NCI-H510A (cell line): ENCODE data around the gene LMX1B.
"Not testable (repeated sequence)": the region's sequence is repeated elsewhere in the genome, so short reads cannot be mapped to it uniquely, and the experiment has no call there.

Experiments
- DNase-seq: peaks from one replicate; lab custom pipeline; 2025; lab: John Stamatoyannopoulos, UW

Gene LMX1B

GRCh38 chr9:126695701-126696400 lies 82.1 kb downstream of the LMX1B start:
- DNase-seq: no peak

DNA sequence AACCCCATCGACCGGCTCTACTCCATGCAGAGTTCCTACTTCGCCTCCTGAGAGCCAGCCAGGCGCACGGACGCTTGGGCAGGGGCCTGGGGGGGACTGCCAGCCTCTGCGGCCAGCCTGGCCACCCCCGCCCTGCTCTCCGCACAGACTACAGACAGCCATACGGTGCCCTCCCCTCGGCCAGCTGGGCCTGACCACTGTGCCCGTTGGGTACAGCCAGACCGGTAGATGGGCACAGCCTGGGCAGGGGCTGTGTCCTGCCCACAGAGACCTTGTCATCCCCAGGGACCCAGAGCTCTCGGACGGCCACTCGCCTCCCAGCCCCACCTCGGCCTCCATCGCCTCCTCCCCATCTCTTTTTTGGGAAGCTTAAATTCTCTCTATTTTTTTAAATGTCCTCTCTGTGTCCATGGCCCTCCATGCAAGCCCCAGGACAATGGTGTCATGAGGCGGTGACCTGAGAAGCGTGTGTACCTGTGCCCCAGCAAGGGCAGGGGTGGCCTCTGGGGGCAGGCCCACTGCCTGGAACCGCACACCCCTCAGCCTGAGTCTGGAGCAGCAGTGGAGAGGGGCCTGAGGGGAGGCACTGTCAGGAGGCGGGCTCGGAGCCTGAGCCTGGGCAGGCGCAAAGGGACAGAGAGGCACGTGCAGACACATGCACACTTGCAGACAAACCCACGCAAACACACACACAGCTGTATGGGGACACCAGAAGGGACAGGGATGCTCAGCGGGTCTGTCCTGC lies 82.8 kb downstream of the LMX1B start:
- no peak for DNase-seq

DNA sequence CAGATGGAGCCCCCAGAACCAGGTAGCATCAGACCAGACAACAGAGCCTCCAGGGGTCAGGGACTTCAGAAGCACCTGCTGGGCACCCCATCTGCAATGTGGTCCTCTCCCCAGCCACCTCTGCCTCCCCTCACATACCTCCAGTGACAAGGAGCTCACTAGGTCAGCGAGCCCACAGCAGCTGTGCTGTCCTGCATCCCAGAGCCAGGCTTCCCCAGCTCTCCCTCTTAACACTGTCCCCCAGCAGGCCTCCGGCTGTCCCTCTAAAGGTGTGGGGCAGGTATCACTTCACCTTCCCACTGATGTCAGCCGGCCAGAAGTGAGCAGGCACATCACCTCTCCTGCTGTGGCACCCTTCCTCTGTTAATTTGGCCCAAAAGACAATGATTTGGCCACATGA lies 83.6 kb downstream of the LMX1B start:
- no peak for DNase-seq

DNA sequence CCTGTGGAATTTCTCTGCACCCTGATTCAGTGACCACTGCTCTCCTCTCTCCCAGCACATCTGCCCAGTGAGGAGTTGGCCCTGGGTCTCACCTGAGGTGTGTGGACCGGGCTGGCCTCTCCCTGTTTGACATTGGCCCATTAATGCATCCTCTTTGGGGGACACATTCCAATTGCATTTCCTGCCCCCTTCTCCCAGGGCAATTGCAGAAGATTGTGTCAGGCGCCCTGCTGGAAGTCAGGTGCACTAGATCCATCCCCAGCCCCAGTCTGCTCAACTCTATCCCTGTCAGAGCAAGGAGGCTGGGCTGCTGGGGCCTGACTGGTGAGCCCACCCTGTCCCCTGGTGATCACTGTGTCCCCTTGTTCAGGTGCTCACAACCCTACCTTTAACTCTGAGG lies 84.5 kb downstream of the LMX1B start:
- DNase-seq: no peak

GRCh38 chr9:126698756-126699155 lies 85.0 kb downstream of the LMX1B start:
- DNase-seq: no peak

DNA sequence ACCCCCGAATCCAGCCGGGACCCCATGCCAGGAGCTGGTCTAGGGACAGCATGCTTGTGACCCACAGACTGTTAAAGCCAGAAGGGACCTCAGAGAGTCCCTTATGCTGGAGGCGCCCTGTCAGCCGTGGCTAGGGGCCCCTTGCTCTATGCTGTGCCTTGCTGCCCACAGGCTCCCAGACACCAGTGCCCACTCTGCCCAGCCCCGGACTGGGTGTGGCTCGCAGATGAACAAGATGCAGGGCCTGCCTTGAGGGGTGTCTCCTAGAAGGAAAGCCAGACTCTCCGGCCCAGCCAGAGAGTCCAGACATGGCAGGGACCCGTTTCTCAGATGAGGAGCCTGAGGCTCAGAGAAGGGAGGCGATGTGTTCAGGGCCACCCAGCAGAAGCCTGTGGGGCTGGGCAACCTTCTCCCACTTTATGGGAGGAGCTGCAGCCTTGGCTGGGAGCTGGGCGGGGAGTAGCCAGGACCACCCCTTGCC lies 85.7 kb downstream of the LMX1B start:
- no peak for DNase-seq

DNA sequence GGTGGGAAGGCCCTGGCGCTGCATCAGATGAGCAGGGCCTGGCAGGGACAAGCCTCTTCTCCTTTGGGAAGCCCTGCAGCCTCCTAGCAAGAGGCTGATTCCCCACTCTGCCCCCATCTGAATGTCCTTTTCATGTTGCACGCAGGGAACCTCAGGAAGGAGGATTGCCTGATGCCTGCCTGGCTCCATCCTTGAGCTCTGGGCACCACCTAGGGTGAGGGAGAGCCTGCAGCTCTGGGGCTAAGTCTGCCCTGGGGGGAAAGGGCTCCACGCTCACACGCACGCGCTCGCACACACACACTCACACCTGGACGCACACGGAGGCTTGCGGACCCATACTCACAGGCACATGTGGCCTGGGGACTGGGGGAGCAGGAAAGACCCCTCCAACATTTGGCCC lies 86.6 kb downstream of the LMX1B start:
- DNase-seq: no peak

GRCh38 chr9:126700903-126701812 lies 87.4 kb downstream of the LMX1B start:
- DNase-seq: no peak

DNA sequence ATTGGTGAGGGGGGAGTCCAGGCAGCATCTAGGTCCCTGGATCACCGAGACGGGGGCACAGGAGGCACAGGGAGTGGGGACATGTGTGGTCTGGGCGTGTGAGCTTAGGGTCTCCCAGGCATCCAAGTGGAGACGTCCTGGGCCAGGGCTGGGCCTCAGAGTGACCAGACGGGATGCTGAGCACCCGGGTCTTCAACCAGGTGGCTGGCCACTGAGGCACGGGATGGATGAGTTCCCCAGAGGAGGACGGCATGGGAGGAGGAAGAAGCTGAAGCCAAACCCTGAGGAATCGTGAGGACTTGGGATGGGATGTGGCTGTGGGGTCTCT lies 88.0 kb downstream of the LMX1B start:
- DNase-seq: no peak

GRCh38 chr9:126702151-126703001 lies 88.6 kb downstream of the LMX1B start:
- DNase-seq: no peak

GRCh38 chr9:126703002-126703865 lies 89.5 kb downstream of the LMX1B start:
- DNase-seq: no peak

GRCh38 chr9:126703866-126704156 lies 90.1 kb downstream of the LMX1B start:
- no peak for DNase-seq

GRCh38 chr9:126704157-126704891 lies 90.6 kb downstream of the LMX1B start:
- no peak for DNase-seq

- no peak for DNase-seq
These were observed 91.4 kb downstream of the LMX1B start for GRCh38 chr9:126704892-126705766.

- no peak for DNase-seq
These were observed 92.3 kb downstream of the LMX1B start for GRCh38 chr9:126705767-126706697.

GRCh38 chr9:126706698-126707053 lies 92.9 kb downstream of the LMX1B start:
- DNase-seq: no peak

DNA sequence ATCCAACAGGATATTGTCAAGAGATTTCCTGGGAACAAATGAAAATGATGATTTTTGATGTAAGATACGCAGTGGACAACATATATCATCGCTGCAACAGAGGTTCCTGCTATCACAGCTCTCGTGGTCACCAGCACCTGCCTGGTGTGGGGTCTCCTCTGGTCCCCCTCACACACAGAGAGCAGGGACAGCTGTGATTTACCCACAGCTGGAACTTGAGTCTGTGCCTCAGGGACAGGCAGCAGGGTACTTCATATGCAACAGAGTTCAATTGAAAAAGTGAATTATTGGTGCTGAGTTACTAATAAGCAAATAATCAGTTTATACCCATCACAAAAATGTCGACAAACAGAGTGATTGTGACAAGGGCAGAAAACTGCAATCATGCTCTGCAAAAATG lies 93.4 kb downstream of the LMX1B start:
- no peak for DNase-seq

GRCh38 chr9:126707712-126708111 lies 94.0 kb downstream of the LMX1B start:
- DNase-seq: not testable (repeated sequence)
